Measurements from ENCODE around the gene FILIP1L. TPM values are rescaled to one million over a fixed set of nuclear protein-coding genes. Genes with fewer than 3 reads are reported as not detected.

Gene FILIP1L
- total and polyA plus RNA-seq, 2 of the 8 experiments (the other 6 are each of a cell fraction or from before 2014, with no cell fraction given) = 0.06 to 0.09 TPM

DNA sequence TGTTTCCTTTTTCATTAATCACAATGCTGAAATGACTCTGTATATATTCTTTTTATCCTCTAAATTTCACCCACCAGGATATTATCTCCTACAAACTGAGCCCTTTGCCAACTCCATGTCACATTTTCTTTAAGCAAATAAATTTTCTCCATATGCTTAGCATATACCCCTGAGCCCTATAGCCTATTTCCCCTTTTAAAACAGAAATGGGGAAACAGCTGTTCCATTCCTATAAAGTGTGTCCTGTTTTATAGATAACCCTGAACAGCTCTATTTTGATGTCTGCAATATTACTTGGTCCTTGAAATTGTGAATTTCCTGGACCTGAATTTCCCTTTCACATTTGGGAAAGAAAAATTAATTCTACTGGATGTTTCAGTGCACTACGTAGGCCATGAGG, 15.6 kb upstream of the FILIP1L start (continued):
- no peak for TF ChIP-seq RFX5 (IDR thresholded peaks at IDR 0.05; ENCODE audit: borderline replicate concordance, low read depth, low read length)
- TF ChIP-seq EZH2 (IDR thresholded peaks at IDR 0.05; ENCODE audit: low read depth, low read length, severe bottlenecking) = no peak
- TF ChIP-seq, protein P1, sequence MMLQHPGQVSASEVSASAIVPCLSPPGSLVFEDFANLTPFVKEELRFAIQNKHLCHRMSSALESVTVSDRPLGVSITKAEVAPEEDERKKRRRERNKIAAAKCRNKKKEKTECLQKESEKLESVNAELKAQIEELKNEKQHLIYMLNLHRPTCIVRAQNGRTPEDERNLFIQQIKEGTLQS (IDR thresholded peaks at IDR 0.05; ENCODE audit: insufficient read depth, low read depth, low read length) = no peak
- TF ChIP-seq BRCA1 (IDR thresholded peaks at IDR 0.05; ENCODE audit: low read depth, low read length) = no peak
- no peak for TF ChIP-seq TCF12 (IDR thresholded peaks at IDR 0.05; ENCODE audit: low read depth, low read length)

All from H1 (cell line).